ENCODE measurements around the gene SIM1.

GRCh38 chr6:100488244-100488643 is 23.5 kb upstream of the SIM1 start:
- TF ChIP-seq TAF1 (IDR thresholded peaks at IDR 0.05; ENCODE audit: borderline replicate concordance, low read depth, low read length) (no peak), POLR2AphosphoS5 (IDR thresholded peaks at IDR 0.05; ENCODE audit: low read depth, low read length) (no peak), POLR2A (IDR thresholded peaks at IDR 0.05; ENCODE audit: low read depth, low read length) (no peak)
